HCT116 (cell line): Measurements from ENCODE around the gene ASIC5.

Source experiments
- CEBPB ChIP-seq: IDR thresholded peaks from 2 replicates; pipeline ENCODE4 v1.6.1; 2012; ENCODE audit warnings: low read depth
- EZH2 ChIP-seq: fragments of 200-600 bp; sonication (generic); IDR thresholded peaks from 2 replicates; pipeline ENCODE4 v1.6.1; 2017; ENCODE audit warnings: antibody characterized with exemption, mixed run types
- JUND ChIP-seq: IDR thresholded peaks from 2 replicates; pipeline ENCODE4 v1.6.1; 2012
- POLR2AphosphoS5 ChIP-seq: IDR thresholded peaks from 2 replicates; pipeline ENCODE4 v1.6.1; 2011; ENCODE audit warnings: mild to moderate bottlenecking, low read depth, low read length, moderate library complexity
- RAD21 ChIP-seq: IDR thresholded peaks from 2 replicates; pipeline ENCODE4 v1.6.1; 2012; ENCODE audit warnings: low read depth, mild to moderate bottlenecking
- SP1 ChIP-seq: IDR thresholded peaks from 2 replicates; pipeline ENCODE4 v1.6.1; 2012; ENCODE audit warnings: low read depth
- SRF ChIP-seq: IDR thresholded peaks from 2 replicates; pipeline ENCODE4 v1.6.1; 2012; ENCODE audit warnings: low read depth
- TCF7L2 ChIP-seq: IDR thresholded peaks from 2 replicates; pipeline ENCODE4 v1.7.0; 2011; ENCODE audit warnings: borderline replicate concordance, inconsistent platforms; ENCODE audit not compliant: insufficient read depth, insufficient read length; ENCODE audit errors: extremely low read depth
- TF ChIP-seq, protein P1 (sequence below): IDR thresholded peaks from 2 replicates; pipeline ENCODE4 v1.6.1; 2012; ENCODE audit warnings: low read depth
- TF ChIP-seq, protein P2 (sequence below), 3 experiments: fragments of 200-600 bp in 1 of 3; sonication (generic) in 1 of 3; IDR thresholded peaks in 2 of 3; conservative IDR thresholded peaks in 1 of 3; 2 replicates each; pipeline ENCODE4 v1.5.1; 2012 to 2017; ENCODE audit warnings: low read depth in 2 of 3, low read length in 2 of 3, antibody characterized with exemption in 1 of 3, borderline replicate concordance in 1 of 3, control low read depth in 1 of 3, mild to moderate bottlenecking in 1 of 3, mixed read lengths in 1 of 3, mixed run types in 1 of 3, moderate library complexity in 1 of 3; ENCODE audit not compliant: insufficient read depth in 1 of 3

DNA sequence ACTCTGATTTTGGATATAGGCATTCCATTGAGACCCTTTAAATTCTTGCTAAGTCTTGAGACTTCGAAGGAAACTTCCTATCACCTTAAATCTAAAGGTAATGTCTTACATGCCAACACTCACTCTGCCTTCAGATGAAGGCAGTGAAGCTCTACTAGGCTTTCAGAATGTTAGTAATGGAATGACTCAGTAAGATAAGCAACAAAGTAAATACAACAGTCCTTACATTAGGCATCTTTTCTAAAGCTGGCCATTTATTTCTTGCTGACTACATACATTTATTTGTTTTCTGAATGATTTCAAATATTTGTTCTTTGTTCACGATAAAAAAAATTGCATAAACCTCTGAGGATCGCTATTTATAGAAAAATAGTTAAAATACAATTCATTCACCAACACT, 43.5 kb downstream of the ASIC5 start:
- TF ChIP-seq, protein P1, sequence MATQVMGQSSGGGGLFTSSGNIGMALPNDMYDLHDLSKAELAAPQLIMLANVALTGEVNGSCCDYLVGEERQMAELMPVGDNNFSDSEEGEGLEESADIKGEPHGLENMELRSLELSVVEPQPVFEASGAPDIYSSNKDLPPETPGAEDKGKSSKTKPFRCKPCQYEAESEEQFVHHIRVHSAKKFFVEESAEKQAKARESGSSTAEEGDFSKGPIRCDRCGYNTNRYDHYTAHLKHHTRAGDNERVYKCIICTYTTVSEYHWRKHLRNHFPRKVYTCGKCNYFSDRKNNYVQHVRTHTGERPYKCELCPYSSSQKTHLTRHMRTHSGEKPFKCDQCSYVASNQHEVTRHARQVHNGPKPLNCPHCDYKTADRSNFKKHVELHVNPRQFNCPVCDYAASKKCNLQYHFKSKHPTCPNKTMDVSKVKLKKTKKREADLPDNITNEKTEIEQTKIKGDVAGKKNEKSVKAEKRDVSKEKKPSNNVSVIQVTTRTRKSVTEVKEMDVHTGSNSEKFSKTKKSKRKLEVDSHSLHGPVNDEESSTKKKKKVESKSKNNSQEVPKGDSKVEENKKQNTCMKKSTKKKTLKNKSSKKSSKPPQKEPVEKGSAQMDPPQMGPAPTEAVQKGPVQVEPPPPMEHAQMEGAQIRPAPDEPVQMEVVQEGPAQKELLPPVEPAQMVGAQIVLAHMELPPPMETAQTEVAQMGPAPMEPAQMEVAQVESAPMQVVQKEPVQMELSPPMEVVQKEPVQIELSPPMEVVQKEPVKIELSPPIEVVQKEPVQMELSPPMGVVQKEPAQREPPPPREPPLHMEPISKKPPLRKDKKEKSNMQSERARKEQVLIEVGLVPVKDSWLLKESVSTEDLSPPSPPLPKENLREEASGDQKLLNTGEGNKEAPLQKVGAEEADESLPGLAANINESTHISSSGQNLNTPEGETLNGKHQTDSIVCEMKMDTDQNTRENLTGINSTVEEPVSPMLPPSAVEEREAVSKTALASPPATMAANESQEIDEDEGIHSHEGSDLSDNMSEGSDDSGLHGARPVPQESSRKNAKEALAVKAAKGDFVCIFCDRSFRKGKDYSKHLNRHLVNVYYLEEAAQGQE = no peak
- no peak for TF ChIP-seq CEBPB
- TF ChIP-seq, protein P2, sequence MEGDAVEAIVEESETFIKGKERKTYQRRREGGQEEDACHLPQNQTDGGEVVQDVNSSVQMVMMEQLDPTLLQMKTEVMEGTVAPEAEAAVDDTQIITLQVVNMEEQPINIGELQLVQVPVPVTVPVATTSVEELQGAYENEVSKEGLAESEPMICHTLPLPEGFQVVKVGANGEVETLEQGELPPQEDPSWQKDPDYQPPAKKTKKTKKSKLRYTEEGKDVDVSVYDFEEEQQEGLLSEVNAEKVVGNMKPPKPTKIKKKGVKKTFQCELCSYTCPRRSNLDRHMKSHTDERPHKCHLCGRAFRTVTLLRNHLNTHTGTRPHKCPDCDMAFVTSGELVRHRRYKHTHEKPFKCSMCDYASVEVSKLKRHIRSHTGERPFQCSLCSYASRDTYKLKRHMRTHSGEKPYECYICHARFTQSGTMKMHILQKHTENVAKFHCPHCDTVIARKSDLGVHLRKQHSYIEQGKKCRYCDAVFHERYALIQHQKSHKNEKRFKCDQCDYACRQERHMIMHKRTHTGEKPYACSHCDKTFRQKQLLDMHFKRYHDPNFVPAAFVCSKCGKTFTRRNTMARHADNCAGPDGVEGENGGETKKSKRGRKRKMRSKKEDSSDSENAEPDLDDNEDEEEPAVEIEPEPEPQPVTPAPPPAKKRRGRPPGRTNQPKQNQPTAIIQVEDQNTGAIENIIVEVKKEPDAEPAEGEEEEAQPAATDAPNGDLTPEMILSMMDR (IDR thresholded peaks at IDR 0.05 in 2 of 3, conservative IDR thresholded peaks at IDR 0.05 in 1 of 3; ENCODE audit: borderline replicate concordance in 1 of 3, insufficient read depth in 1 of 3, low read depth in 2 of 3, low read length in 2 of 3) = no peak
- no peak for TF ChIP-seq JUND
- no peak for TF ChIP-seq SRF
- TF ChIP-seq EZH2 = no peak
- no peak for TF ChIP-seq TCF7L2
- no peak for TF ChIP-seq SP1
- TF ChIP-seq RAD21 = no peak
- no peak for TF ChIP-seq POLR2AphosphoS5
